ENCODE data around the gene SLC22A31. TPM values are rescaled to one million over a fixed set of nuclear protein-coding genes. Genes with fewer than 3 reads are reported as not detected.
"Not testable (repeated sequence)": the region's sequence is repeated elsewhere in the genome, so short reads cannot be mapped to it uniquely, and the experiment has no call there.

The SLC22A31 gene
- total and polyA plus RNA-seq, 8 donors = 0.70 to 283 (median 1.8) TPM

- no peak for TF ChIP-seq CTCF (IDR thresholded peaks at IDR 0.05)
- no peak for ATAC-seq
- H3K4me3 ChIP-seq = peak overlapping the region; percentile 42 to 48
- no peak overlapping the region for H3K27ac ChIP-seq
- no peaks in the 10 kb centered on the region for H3K9me3 ChIP-seq
- H3K27me3 ChIP-seq = peaks cover 0 to 21% of the 10 kb centered on the region in 2 donors
- peaks cover 0 to 10% of the 10 kb centered on the region in 2 donors for H3K36me3 ChIP-seq
- intact Hi-C loops (cut with DNase I) = no loop called here
- H3K4me1 ChIP-seq = peaks cover 3 to 9% of the 10 kb centered on the region in 2 donors
- DNase-seq = no peak
These were observed 8.5 kb downstream of the SLC22A31 start for GRCh38 chr16:89191901-89192185.

- DNase-seq (peak in 2 of 4 donors; percentile 35 to 82), ATAC-seq (no peak)
- TF ChIP-seq CTCF (IDR thresholded peaks at IDR 0.05) = no peak
- peaks cover 0 to 21% of the 10 kb centered on the region in 2 donors for H3K27me3 ChIP-seq
- H3K4me1 ChIP-seq = peaks cover 3 to 9% of the 10 kb centered on the region in 2 donors
- H3K27ac ChIP-seq = no peak overlapping the region
- peak overlapping the region; percentile 42 to 48 for H3K4me3 ChIP-seq
- intact Hi-C loops (cut with DNase I) = no loop called here
- H3K9me3 ChIP-seq = no peaks in the 10 kb centered on the region
- peaks cover 0 to 9% of the 10 kb centered on the region in 2 donors for H3K36me3 ChIP-seq
These were observed 9.1 kb downstream of the SLC22A31 start for GRCh38 chr16:89191033-89191900.

- Histone ChIP-seq H3K9me3 (no peaks in the 10 kb centered on the region), H3K27me3 (peaks cover 0 to 21% of the 10 kb centered on the region in 2 donors), H3K4me3 (no peak overlapping the region), H3K27ac (no peak overlapping the region), H3K4me1 (peaks cover 3 to 9% of the 10 kb centered on the region in 2 donors), H3K36me3 (peaks cover 0 to 3% of the 10 kb centered on the region in 2 donors)
- no peak for TF ChIP-seq CTCF (IDR thresholded peaks at IDR 0.05)
- no peak for ATAC-seq
- intact Hi-C loops (cut with DNase I) = no loop called here
- DNase-seq = peak in 1 of 4 donors; percentile 75
These were observed 10.0 kb downstream of the SLC22A31 start for GRCh38 chr16:89190150-89190958.

GRCh38 chr16:89189358-89190025, 10.8 kb downstream of the SLC22A31 start:
- ATAC-seq (no peak), DNase-seq (peak in 1 of 4 donors; percentile 40)
- H3K36me3 ChIP-seq = no peaks in the 10 kb centered on the region
- no peak overlapping the region for H3K4me3 ChIP-seq
- peaks cover 0 to 21% of the 10 kb centered on the region in 2 donors for H3K27me3 ChIP-seq
- intact Hi-C loops (cut with DNase I) = no loop called here
- no peaks in the 10 kb centered on the region for H3K9me3 ChIP-seq
- no peak for TF ChIP-seq CTCF (IDR thresholded peaks at IDR 0.05)
- no peak overlapping the region for H3K27ac ChIP-seq
- H3K4me1 ChIP-seq = peaks cover 3 to 9% of the 10 kb centered on the region in 2 donors

- ATAC-seq; H3K4me3 ChIP-seq; H3K27ac ChIP-seq; H3K36me3 ChIP-seq; intact Hi-C loops (cut with DNase I); H3K9me3 ChIP-seq; H3K4me1 ChIP-seq: not testable (repeated sequence)
- peak in 1 of 4 donors; percentile 35 for DNase-seq
- peaks cover 0 to 19% of the 10 kb centered on the region in 2 donors for H3K27me3 ChIP-seq
These were observed 11.6 kb downstream of the SLC22A31 start for GRCh38 chr16:89188471-89189357.
